SK-N-SH (cell line): ENCODE measurements around the gene FADS1. TPM values are rescaled to one million over a fixed set of nuclear protein-coding genes. Genes with fewer than 3 reads are reported as not detected.
A peak's percentile ranks its signal among the peaks of the same experiment; 100 is the strongest.

ENCODE experiments used
- CTCF ChIA-PET: fragments of 300-600, 350-600 bp; formaldehyde crosslinking; extraction: SDS; loops from one replicate; lab custom pipeline; 2021; lab: Yijun Ruan, JAX
- POLR2A ChIA-PET: fragments of 350-600 bp; sonication (Branson Sonifier 250); formaldehyde crosslinking; extraction: SDS; loops from one replicate; lab custom pipeline; 2020; ENCODE audit warnings: antibody characterized with exemption, inconsistent platforms; lab: Yijun Ruan, JAX
- DNase-seq: peaks from one replicate; pipeline ENCODE4 v3.0.0; 2012
- H2AFZ ChIP-seq: fragments of 200-600 bp; sonication (generic); 2 replicates; pipeline ENCODE4 v1.8.1; 2016; ENCODE audit warnings: antibody characterized with exemption, mild to moderate bottlenecking, low read depth
- H3F3A ChIP-seq: fragments of 200-600 bp; sonication (generic); replicated peaks from 2 replicates; pipeline ENCODE3; 2016; ENCODE audit warnings: antibody characterized with exemption, mild to moderate bottlenecking; ENCODE audit not compliant: insufficient read depth
- H3K27ac ChIP-seq, 2 experiments: fragments of 200-500 bp in 1 of 2; fragments of 200-600 bp in 1 of 2; sonication (Bioruptor generic) in 1 of 2; sonication (generic), shearing (Covaris generic) in 1 of 2; 2 replicates each; pipeline versions ENCODE4 v1.5.1 to v1.6.1; 2014 to 2016; ENCODE audit warnings: low read depth in 2 of 2, inconsistent platforms in 1 of 2, low read length in 1 of 2, mild to moderate bottlenecking in 1 of 2, mixed read lengths in 1 of 2
- H3K27me3 ChIP-seq: fragments of 200-600 bp; sonication (generic), shearing (Covaris generic); 2 replicates; pipeline ENCODE4 v1.6.1; 2016; ENCODE audit warnings: mixed run types; ENCODE audit not compliant: insufficient read depth
- H3K36me3 ChIP-seq, 2 experiments: fragments of 200-500 bp in 1 of 2; fragments of 200-600 bp in 1 of 2; sonication (Bioruptor generic) in 1 of 2; sonication (generic) in 1 of 2; replicated peaks in 1 of 2; 2 replicates each; pipeline versions ENCODE3 to v1.5.1; 2014 to 2016; ENCODE audit warnings: low read length in 1 of 2, mild to moderate bottlenecking in 1 of 2; ENCODE audit not compliant: insufficient read depth in 2 of 2, control insufficient read depth in 1 of 2
- H3K4me1 ChIP-seq, 2 experiments: fragments of 200-500 bp in 1 of 2; fragments of 200-600 bp in 1 of 2; sonication (Bioruptor generic) in 1 of 2; sonication (generic), shearing (Covaris generic) in 1 of 2; 2 replicates each; pipeline versions ENCODE4 v1.5.1 to v1.6.1; 2014 to 2016; ENCODE audit warnings: low read depth in 1 of 2, low read length in 1 of 2, mixed run types in 1 of 2; ENCODE audit not compliant: insufficient read depth in 2 of 2, control insufficient read depth in 1 of 2
- H3K4me2 ChIP-seq: fragments of 200-600 bp; sonication (generic), shearing (Covaris generic); 2 replicates; pipeline ENCODE4 v1.6.1; 2017; ENCODE audit warnings: mixed run types
- H3K4me3 ChIP-seq, 2 experiments: fragments of 200-500 bp in 1 of 2; fragments of 200-600 bp in 1 of 2; sonication (Bioruptor generic) in 1 of 2; sonication (generic), shearing (Covaris generic) in 1 of 2; 2 replicates each; pipeline versions ENCODE4 v1.5.1 to v1.8.1; 2014 to 2016; ENCODE audit warnings: low read depth in 2 of 2, inconsistent platforms in 1 of 2, low read length in 1 of 2, mild to moderate bottlenecking in 1 of 2, mixed read lengths in 1 of 2, moderate library complexity in 1 of 2
- H3K79me2 ChIP-seq: fragments of 200-600 bp; sonication (generic); 2 replicates; pipeline ENCODE4 v1.8.1; 2017; ENCODE audit warnings: mild to moderate bottlenecking; ENCODE audit not compliant: insufficient read depth
- H3K9ac ChIP-seq: fragments of 200-600 bp; sonication (generic); 2 replicates; pipeline ENCODE4 v1.6.1; 2017; ENCODE audit warnings: mixed run types
- H3K9me2 ChIP-seq: fragments of 200-600 bp; sonication (generic); 2 replicates; pipeline ENCODE4 v1.6.1; 2017; ENCODE audit warnings: mixed run types
- H3K9me3 ChIP-seq: fragments of 200-600 bp; sonication (generic); 2 replicates; pipeline ENCODE4 v1.6.1; 2017; ENCODE audit warnings: mixed run types, mild to moderate bottlenecking, moderate library complexity
- H4K20me1 ChIP-seq: fragments of 200-600 bp; sonication (generic); 2 replicates; pipeline ENCODE4 v1.6.1; 2017; ENCODE audit warnings: mild to moderate bottlenecking, mixed run types; ENCODE audit not compliant: insufficient read depth
- EZH2phosphoT487 ChIP-seq: fragments of 200-600 bp; sonication (generic); IDR thresholded peaks from 2 replicates; pipeline ENCODE4 v1.6.1; 2017; ENCODE audit warnings: low read depth, mixed run types, mild to moderate bottlenecking, antibody characterized with exemption, moderate library complexity, borderline replicate concordance
- FOXJ3 ChIP-seq: sonication (generic); formaldehyde crosslinking; IDR thresholded peaks from 2 replicates; pipeline ENCODE4 v1.5.1; 2020; ENCODE audit warnings: mild to moderate bottlenecking, missing genetic modification reagents
- IRF3 ChIP-seq: fragments of 150-350 bp; IDR thresholded peaks from 2 replicates; pipeline ENCODE4 v1.6.1; 2016; ENCODE audit warnings: mild to moderate bottlenecking, low read depth, low read length
- JUND ChIP-seq: IDR thresholded peaks from 2 replicates; pipeline ENCODE4 v1.4.0; 2012
- MAX ChIP-seq: IDR thresholded peaks from 2 replicates; pipeline ENCODE4 v1.4.0; 2012; ENCODE audit warnings: low read depth
- NRF1 ChIP-seq: IDR thresholded peaks from 2 replicates; pipeline ENCODE4 v1.6.1; 2012; ENCODE audit warnings: low read depth, mild to moderate bottlenecking, low read length
- RCOR1 ChIP-seq: fragments of 150-350 bp; IDR thresholded peaks from 2 replicates; pipeline ENCODE4 v1.6.1; 2017; ENCODE audit warnings: antibody characterized with exemption, low read length
- REST ChIP-seq: IDR thresholded peaks from 2 replicates; pipeline ENCODE4 v1.6.1; 2012; ENCODE audit warnings: mild to moderate bottlenecking, low read depth, low read length, moderate library complexity
- RXRA ChIP-seq: IDR thresholded peaks from 2 replicates; pipeline ENCODE4 v1.4.0; 2012; ENCODE audit warnings: low read depth, mild to moderate bottlenecking, borderline replicate concordance
- USF2 ChIP-seq: fragments of 150-350 bp; IDR thresholded peaks from 2 replicates; pipeline ENCODE4 v1.6.1; 2017; ENCODE audit warnings: antibody characterized with exemption, low read length, low read depth, borderline replicate concordance
- YY1 ChIP-seq: IDR thresholded peaks from 2 replicates; pipeline ENCODE4 v1.4.0; 2012; ENCODE audit warnings: low read depth, mild to moderate bottlenecking
- WGBS: methylation state at CpG from one replicate; pipeline ENCODE4 v1.1.6; 2017; ENCODE audit warnings: low lambda C conversion rate; 5-methylcytosine and 5-hydroxymethylcytosine counted together
- polyA plus RNA-seq, 3 experiments: library from polyadenylated mRNA; depleted of rRNA; stranded (reverse); fragments of >200 nt; gene quantifications; 2 replicates each; pipeline ENCODE4 v1.2.3, GENCODE V29; 2012

The FADS1 gene
- polyA plus RNA-seq, 1 of the 3 experiments (the other 2 are of a cell fraction) = 20.6 TPM

GRCh38 chr11:61756147-61756451, 60.7 kb downstream of the FADS1 start:
- Histone ChIP-seq H3K27ac (no peak overlapping the region; a peak in 1 of 4 replicates), H4K20me1 (no peaks in the 10 kb centered on the region), H3K79me2 (no peaks in the 10 kb centered on the region), H3F3A (no peaks in the 10 kb centered on the region), H3K27me3 (no peaks in the 10 kb centered on the region), H2AFZ (no peak overlapping the region), H3K9me3 (no peaks in the 10 kb centered on the region), H3K4me1 (peaks cover 9 to 11% of the 10 kb centered on the region in 2 experiments; a peak in 2 of 4 replicates), H3K4me2 (peak overlapping the region; percentile 39), H3K9ac (no peak overlapping the region), H3K9me2 (no peaks in the 10 kb centered on the region), H3K4me3 (no peak overlapping the region), H3K36me3 (no peaks in the 10 kb centered on the region)
- POLR2A ChIA-PET = no interaction called here
- WGBS = 88% methylated on average over 4 of the region's 4 CpGs
- CTCF ChIA-PET = interaction anchor here (8.1 to 14.3 kb wide), 2 partner anchors 9 to 33 kb away, joined by 81 to 140 read pairs; partner anchors contain the start of genes FEN1 and TMEM258
- no peak for TF ChIP-seq JUND
- DNase-seq = no peak

- ChIA-PET POLR2A (interaction anchor here (0.6 kb wide), 1 partner anchor 38 kb away, joined by 3 read pairs; no protein-coding TSS in a partner anchor), CTCF (interaction anchor here (2.2 to 14.3 kb wide), 3 partner anchors 7 to 35 kb away, joined by 6 to 140 read pairs (median 81); partner anchors contain the start of genes FEN1 and TMEM258)
- Histone ChIP-seq H4K20me1 (no peaks in the 10 kb centered on the region), H3K79me2 (no peaks in the 10 kb centered on the region), H3K4me3 (no peak overlapping the region), H3K4me2 (no peak overlapping the region), H3F3A (no peaks in the 10 kb centered on the region)
- no peak for DNase-seq
- TF ChIP-seq EZH2phosphoT487 (no peak), YY1 (no peak), MAX (no peak), FOXJ3 (CRISPR knock-in tag) (no peak), NRF1 (no peak), RCOR1 (no peak), USF2 (no peak), REST (no peak), IRF3 (no peak), RXRA (no peak)
- TF ChIP-seq, all 33 proteins: peak for 0
- Histone ChIP-seq H3K9me2 (no peaks in the 10 kb centered on the region), H3K27ac (no peak overlapping the region), H3K36me3 (no peaks in the 10 kb centered on the region), H2AFZ (no peak overlapping the region), H3K4me1 (peaks cover 9 to 11% of the 10 kb centered on the region in 2 experiments; a peak in 2 of 4 replicates), H3K9ac (no peak overlapping the region), H3K9me3 (no peaks in the 10 kb centered on the region), H3K27me3 (no peaks in the 10 kb centered on the region)
- WGBS = 90% methylated on average over 15 of the region's 31 CpGs
Observed at GRCh38 chr11:61754534-61755482, 62.0 kb downstream of the FADS1 start.
